ENCODE measurements around the gene ZNF619.

Gene ZNF619

DNA sequence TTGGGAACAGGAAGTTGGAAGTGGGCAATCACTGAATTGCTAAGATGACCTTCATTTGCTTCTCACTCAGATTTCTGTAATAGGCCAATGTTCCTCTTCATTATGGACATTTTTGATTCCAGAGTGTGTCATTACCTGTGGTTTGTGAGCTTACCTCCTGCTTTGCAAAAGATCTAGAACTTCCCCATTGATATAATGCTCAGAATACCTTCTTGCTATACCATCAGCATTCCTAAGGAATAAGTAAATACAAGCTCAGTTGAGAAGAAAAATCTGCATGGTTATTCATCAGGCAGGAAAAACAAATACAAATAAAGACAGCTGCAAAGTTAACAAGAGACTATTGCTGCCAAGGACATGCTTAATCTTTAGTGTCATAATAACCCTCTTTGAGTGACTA, 25.4 kb upstream of the ZNF619 start:
- TF ChIP-seq, protein P1, sequence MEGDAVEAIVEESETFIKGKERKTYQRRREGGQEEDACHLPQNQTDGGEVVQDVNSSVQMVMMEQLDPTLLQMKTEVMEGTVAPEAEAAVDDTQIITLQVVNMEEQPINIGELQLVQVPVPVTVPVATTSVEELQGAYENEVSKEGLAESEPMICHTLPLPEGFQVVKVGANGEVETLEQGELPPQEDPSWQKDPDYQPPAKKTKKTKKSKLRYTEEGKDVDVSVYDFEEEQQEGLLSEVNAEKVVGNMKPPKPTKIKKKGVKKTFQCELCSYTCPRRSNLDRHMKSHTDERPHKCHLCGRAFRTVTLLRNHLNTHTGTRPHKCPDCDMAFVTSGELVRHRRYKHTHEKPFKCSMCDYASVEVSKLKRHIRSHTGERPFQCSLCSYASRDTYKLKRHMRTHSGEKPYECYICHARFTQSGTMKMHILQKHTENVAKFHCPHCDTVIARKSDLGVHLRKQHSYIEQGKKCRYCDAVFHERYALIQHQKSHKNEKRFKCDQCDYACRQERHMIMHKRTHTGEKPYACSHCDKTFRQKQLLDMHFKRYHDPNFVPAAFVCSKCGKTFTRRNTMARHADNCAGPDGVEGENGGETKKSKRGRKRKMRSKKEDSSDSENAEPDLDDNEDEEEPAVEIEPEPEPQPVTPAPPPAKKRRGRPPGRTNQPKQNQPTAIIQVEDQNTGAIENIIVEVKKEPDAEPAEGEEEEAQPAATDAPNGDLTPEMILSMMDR (IDR thresholded peaks at IDR 0.05; ENCODE audit: control insufficient read depth, extremely low read depth, insufficient read depth): no peak
- H3K4me3 ChIP-seq (ENCODE audit: low read depth, low read length): peak overlapping the region; percentile 61; the same call in 1 of the 2 replicates
- DNase-seq (ENCODE audit: low read depth): peak; percentile 37

DNA sequence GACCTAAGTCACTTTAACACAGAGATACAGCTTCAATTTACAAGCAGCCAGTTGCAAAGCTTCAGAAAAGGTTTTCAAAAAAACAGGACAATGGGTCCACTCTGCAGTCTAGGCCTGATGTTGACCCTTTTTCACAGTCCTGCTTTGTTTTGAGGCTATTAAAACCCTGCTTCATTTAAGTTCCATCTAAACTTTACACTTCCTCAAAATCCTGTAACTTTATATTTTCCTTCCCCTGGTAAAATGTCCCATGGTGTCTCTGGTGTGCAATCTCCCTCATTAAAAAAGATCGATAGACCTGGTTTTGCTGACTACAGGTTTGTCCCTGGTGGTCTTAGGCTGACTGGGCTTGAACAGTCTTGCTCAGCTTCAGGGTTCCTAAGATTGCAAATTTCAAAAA, 24.9 kb upstream of the ZNF619 start:
- no peak for DNase-seq (ENCODE audit: low read depth)
- peak overlapping the region; percentile 61 for H3K4me3 ChIP-seq (ENCODE audit: low read depth, low read length)
- TF ChIP-seq, protein P1 (IDR thresholded peaks at IDR 0.05; ENCODE audit: control insufficient read depth, extremely low read depth, insufficient read depth): no peak

DNA sequence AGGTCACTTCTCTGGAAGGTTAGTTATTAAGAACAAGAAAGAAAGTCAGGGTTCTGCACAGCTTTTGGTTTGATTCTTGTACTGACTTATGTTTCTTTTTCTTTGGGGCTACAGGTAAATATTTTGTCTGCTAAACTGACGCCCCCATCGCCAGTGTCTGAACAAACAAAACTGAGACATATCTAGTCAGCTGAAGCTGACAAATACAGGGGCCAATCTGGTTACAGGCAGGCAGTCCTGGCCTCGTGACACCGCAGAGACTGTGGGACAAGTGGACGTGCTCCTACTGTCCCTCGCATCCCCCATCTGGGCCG, 24.4 kb upstream of the ZNF619 start:
- DNase-seq (ENCODE audit: low read depth): no peak

DNA sequence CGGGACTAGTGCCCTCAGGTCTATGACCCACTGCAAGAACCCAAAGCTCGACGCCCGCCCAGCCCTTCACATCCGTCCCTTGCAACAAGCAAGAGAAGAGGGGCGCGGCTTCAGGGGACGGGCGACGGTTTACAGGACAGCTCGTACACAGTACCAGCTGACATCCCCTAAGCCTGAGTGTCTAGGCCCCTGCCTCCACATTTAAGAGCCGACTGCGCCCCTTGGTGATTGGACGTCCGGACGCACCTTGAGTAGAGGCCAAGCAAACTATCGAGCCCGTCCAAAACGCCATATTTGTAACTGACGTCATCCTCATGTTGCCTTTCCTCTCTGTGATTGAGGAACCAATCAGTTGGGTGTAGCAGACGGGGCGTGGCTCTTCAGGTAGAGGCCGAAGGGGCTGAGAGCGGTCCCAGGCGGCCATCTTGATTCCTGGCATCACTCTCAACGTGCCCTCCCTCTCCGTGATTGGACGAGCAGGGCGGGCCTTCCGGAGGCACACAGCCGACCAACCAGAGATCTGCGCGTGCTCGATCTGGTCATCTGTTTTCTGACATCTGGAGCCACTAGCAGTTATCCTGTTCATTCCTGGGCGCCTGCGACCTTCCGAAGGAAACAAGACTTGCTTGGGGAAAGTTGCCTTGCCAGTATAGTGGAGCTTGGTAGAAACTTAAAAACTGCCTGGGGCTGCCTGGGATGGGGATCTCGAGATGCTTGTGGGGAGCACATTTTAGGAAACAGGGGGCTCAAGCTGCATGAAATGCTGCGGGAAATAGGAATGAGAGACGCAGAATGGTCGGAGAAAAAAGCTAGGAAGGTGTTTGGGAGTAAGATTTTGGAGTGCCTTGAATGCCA, 23.8 kb upstream of the ZNF619 start:
- peak overlapping the region; percentile 61 for H3K4me3 ChIP-seq (ENCODE audit: low read depth, low read length)
- DNase-seq (ENCODE audit: low read depth): peak; percentile 99

More for the DNA sequence above, 24.4 kb upstream of the ZNF619 start:
- peak overlapping the region; percentile 61 for H3K4me3 ChIP-seq (ENCODE audit: low read depth, low read length)
- TF ChIP-seq, protein P1 (IDR thresholded peaks at IDR 0.05; ENCODE audit: control insufficient read depth, extremely low read depth, insufficient read depth): no peak

DNA sequence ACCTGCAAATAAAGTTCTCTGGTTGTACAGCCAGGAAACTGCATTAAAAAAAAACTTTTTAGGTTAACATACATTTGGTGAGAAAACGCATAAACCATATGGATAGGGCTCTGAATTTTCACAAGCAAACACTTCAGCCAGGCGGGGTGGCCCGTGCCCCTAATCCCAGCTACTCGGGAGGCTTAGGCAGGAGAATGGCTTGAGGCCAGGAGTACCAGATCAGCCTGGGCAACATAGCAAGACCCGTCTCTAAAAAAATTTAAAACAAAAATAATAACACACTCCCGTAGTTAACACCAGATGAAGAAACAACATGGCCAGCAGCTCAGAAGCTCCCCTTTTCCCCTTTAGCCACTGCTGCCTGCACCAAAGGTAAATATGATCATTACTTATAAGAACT, 23.0 kb upstream of the ZNF619 start:
- DNase-seq (ENCODE audit: low read depth): no peak
- peak overlapping the region; percentile 61 for H3K4me3 ChIP-seq (ENCODE audit: low read depth, low read length)
- TF ChIP-seq, protein P1 (IDR thresholded peaks at IDR 0.05; ENCODE audit: control insufficient read depth, extremely low read depth, insufficient read depth): no peak

More for the DNA sequence above, 23.8 kb upstream of the ZNF619 start:
- TF ChIP-seq, protein P1 (IDR thresholded peaks at IDR 0.05; ENCODE audit: control insufficient read depth, extremely low read depth, insufficient read depth): peak; percentile 31; the same call in 1 of the 2 replicates

DNA sequence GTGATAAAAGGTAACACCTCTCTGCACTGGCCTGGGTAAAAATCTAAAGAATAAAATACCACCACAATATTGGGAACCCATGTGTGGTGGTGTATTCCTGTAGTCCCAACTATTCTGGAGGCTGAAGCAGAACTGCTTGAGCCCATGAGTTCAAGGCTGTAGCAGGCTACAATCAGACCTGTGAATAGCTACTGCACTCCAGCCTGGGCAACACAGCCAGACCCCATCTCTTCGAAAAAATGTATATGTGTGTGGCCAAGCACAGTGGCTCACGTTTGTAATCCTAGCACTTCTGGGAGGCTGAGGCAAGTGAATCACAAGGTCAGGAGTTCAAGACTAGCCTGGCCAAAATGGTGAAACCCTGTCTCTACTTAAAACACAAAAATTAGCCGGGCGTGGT, 21.6 kb upstream of the ZNF619 start:
- TF ChIP-seq, protein P1 (IDR thresholded peaks at IDR 0.05; ENCODE audit: control insufficient read depth, extremely low read depth, insufficient read depth): no peak
- H3K4me3 ChIP-seq (ENCODE audit: low read depth, low read length): no peak overlapping the region
- DNase-seq (ENCODE audit: low read depth): no peak
